ENCODE results near the gene CAMTA1. TPM values are rescaled to one million over a fixed set of nuclear protein-coding genes. Genes with fewer than 3 reads are reported as not detected.

Gene CAMTA1
- total and polyA plus RNA-seq, 4 donors = 48.1 to 140 (median 52.3) TPM

DNA sequence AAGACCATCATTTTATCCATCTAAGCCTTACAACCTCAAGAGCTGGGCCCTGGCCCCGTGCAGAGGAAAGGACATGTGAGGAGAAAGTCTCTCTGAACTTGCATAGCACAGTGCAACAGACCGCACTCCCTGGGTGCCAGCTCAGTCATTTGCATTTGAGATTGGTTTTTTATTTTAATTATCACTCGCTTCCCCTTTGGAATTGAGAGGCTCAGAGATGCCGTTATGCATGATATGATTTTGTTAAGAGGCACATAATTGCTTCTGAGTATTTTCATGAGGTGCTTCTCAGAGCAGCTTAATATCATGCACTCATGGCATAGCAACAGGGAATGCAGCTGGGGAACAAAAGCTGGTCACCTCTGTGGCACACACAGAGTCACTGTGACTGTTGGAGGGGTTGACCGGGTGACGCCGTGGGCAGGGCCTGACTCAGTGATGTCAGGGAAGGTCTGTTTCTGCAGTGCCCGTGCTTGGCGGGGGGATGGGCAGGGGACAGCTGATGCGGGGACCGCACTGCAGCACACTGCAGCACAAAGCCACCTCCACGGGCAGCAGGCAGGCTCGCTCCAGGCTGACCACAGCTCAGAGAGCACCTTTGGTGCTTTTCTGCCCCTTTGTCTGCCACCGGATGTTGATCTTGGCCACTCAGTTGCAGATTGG is 942.7 kb downstream of the CAMTA1 start:
- TF ChIP-seq CTCF (IDR thresholded peaks at IDR 0.05; ENCODE audit: control extremely low read depth, extremely low read depth) = no peak
- Histone ChIP-seq H3K4me3 (no peak overlapping the region), H3K36me3 (ENCODE audit: control insufficient read depth in 4 of 4, insufficient read depth in 4 of 4, low read length in 4 of 4) (no peaks in the 10 kb centered on the region), H3K9me3 (ENCODE audit: control insufficient read depth in 4 of 4, insufficient read depth in 3 of 4, low read length in 3 of 4) (no peaks in the 10 kb centered on the region), H3K27ac (ENCODE audit: low read depth in 1 of 2, low read length in 1 of 2) (no peak overlapping the region), H3K4me1 (ENCODE audit: control insufficient read depth in 5 of 5, insufficient read depth in 5 of 5, low read length in 5 of 5) (peaks cover 0 to 4% (median 0%) of the 10 kb centered on the region in 5 donors), H3K9ac (ENCODE audit: insufficient read depth in 1 of 2, low read length in 2 of 2) (no peak overlapping the region), H3K27me3 (ENCODE audit: control insufficient read depth in 3 of 3, insufficient read depth in 3 of 3, low read length in 2 of 3) (no peaks in the 10 kb centered on the region)
- 87 to 89% methylated on average over 14 of the region's 14 CpGs for WGBS, 2 donors
- DNase-seq (no peak), ATAC-seq (ENCODE audit: insufficient read depth, low FRiP score) (no peak)

GRCh38 chr1:7729761-7730160 is 944.5 kb downstream of the CAMTA1 start:
- H3K27ac ChIP-seq (ENCODE audit: low read depth in 1 of 2, low read length in 1 of 2) = no peak overlapping the region
- DNase-seq (no peak), ATAC-seq (ENCODE audit: insufficient read depth, low FRiP score) (no peak)
- H3K27me3 ChIP-seq (ENCODE audit: control insufficient read depth in 3 of 3, insufficient read depth in 3 of 3, low read length in 2 of 3) = no peaks in the 10 kb centered on the region
- no peak overlapping the region for H3K4me3 ChIP-seq
- no peak for TF ChIP-seq CTCF (IDR thresholded peaks at IDR 0.05; ENCODE audit: control extremely low read depth, extremely low read depth)
- H3K36me3 ChIP-seq (ENCODE audit: control insufficient read depth in 4 of 4, insufficient read depth in 4 of 4, low read length in 4 of 4) = no peaks in the 10 kb centered on the region
- H3K9ac ChIP-seq (ENCODE audit: insufficient read depth in 1 of 2, low read length in 2 of 2) = no peak overlapping the region
- WGBS, 2 donors = 95 to 96% methylated on average over 5 of the region's 5 CpGs
- peaks cover 0 to 10% (median 0%) of the 10 kb centered on the region in 5 donors for H3K4me1 ChIP-seq (ENCODE audit: control insufficient read depth in 5 of 5, insufficient read depth in 5 of 5, low read length in 5 of 5)
- no peaks in the 10 kb centered on the region for H3K9me3 ChIP-seq (ENCODE audit: control insufficient read depth in 4 of 4, insufficient read depth in 3 of 4, low read length in 3 of 4)

DNA sequence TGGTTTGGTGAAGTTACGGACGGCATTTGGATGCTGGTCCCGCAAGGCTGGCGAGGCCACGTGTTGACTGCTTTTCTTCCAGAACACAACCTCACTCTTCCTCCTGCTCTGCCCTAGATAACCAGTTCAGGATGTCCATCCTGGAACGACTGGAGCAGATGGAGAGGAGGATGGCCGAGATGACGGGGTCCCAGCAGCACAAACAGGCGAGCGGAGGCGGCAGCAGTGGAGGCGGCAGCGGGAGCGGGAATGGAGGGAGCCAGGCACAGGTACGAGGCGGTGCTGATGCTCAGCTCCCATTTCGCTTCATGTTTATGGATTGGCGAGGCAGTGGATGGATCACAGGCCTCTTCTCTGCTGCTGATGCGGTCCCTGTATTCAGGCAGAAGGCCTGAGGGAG is 947.1 kb downstream of the CAMTA1 start:
- Histone ChIP-seq H3K27ac (ENCODE audit: low read depth in 1 of 2, low read length in 1 of 2) (no peak overlapping the region), H3K4me1 (ENCODE audit: control insufficient read depth in 5 of 5, insufficient read depth in 5 of 5, low read length in 5 of 5) (peaks cover 0 to 7% (median 0%) of the 10 kb centered on the region in 5 donors), H3K9me3 (ENCODE audit: control insufficient read depth in 4 of 4, insufficient read depth in 3 of 4, low read length in 3 of 4) (no peaks in the 10 kb centered on the region), H3K27me3 (ENCODE audit: control insufficient read depth in 3 of 3, insufficient read depth in 3 of 3, low read length in 2 of 3) (no peaks in the 10 kb centered on the region), H3K36me3 (ENCODE audit: control insufficient read depth in 4 of 4, insufficient read depth in 4 of 4, low read length in 4 of 4) (peaks cover 0 to 4% (median 0%) of the 10 kb centered on the region in 4 donors), H3K4me3 (no peak overlapping the region), H3K9ac (ENCODE audit: insufficient read depth in 1 of 2, low read length in 2 of 2) (no peak overlapping the region)
- TF ChIP-seq CTCF (IDR thresholded peaks at IDR 0.05; ENCODE audit: control extremely low read depth, extremely low read depth) = no peak
- 94 to 96% methylated on average over 19 of the region's 19 CpGs for WGBS, 2 donors
- ATAC-seq (ENCODE audit: insufficient read depth, low FRiP score) = no peak
- no peak for DNase-seq

GRCh38 chr1:7733276-7733675 is 948.0 kb downstream of the CAMTA1 start:
- no peaks in the 10 kb centered on the region for H3K9me3 ChIP-seq (ENCODE audit: control insufficient read depth in 4 of 4, insufficient read depth in 3 of 4, low read length in 3 of 4)
- no peak for TF ChIP-seq CTCF (IDR thresholded peaks at IDR 0.05; ENCODE audit: control extremely low read depth, extremely low read depth)
- 23 to 57% methylated on average over 2 of the region's 2 CpGs for WGBS, 2 donors
- no peak for ATAC-seq (ENCODE audit: insufficient read depth, low FRiP score)
- no peaks in the 10 kb centered on the region for H3K27me3 ChIP-seq (ENCODE audit: control insufficient read depth in 3 of 3, insufficient read depth in 3 of 3, low read length in 2 of 3)
- peak in 2 of 3 donors; percentile 51 to 58 for DNase-seq
- H3K27ac ChIP-seq (ENCODE audit: low read depth in 1 of 2, low read length in 1 of 2) = no peak overlapping the region
- H3K9ac ChIP-seq (ENCODE audit: insufficient read depth in 1 of 2, low read length in 2 of 2) = no peak overlapping the region
- H3K4me1 ChIP-seq (ENCODE audit: control insufficient read depth in 5 of 5, insufficient read depth in 5 of 5, low read length in 5 of 5) = peaks cover 0 to 7% (median 0%) of the 10 kb centered on the region in 5 donors
- H3K36me3 ChIP-seq (ENCODE audit: control insufficient read depth in 4 of 4, insufficient read depth in 4 of 4, low read length in 4 of 4) = peaks cover 0 to 7% (median 0%) of the 10 kb centered on the region in 4 donors
- H3K4me3 ChIP-seq = no peak overlapping the region

Data from lung (tissue), 12 donors.